GM19023 (cell line): ENCODE results near the gene FBXO17.
"Not testable (repeated sequence)": the region's sequence is repeated elsewhere in the genome, so short reads cannot be mapped to it uniquely, and the experiment has no call there.

Experiments
- ATAC-seq: cut with Tn5 transposase; IDR thresholded peaks from one replicate; pipeline ENCODE4 v1.9.1; 2021; ENCODE audit warnings: mild to moderate bottlenecking, moderate library complexity; ENCODE audit not compliant: unreplicated experiment

FBXO17 gene, protein sequence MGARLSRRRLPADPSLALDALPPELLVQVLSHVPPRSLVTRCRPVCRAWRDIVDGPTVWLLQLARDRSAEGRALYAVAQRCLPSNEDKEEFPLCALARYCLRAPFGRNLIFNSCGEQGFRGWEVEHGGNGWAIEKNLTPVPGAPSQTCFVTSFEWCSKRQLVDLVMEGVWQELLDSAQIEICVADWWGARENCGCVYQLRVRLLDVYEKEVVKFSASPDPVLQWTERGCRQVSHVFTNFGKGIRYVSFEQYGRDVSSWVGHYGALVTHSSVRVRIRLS

DNA sequence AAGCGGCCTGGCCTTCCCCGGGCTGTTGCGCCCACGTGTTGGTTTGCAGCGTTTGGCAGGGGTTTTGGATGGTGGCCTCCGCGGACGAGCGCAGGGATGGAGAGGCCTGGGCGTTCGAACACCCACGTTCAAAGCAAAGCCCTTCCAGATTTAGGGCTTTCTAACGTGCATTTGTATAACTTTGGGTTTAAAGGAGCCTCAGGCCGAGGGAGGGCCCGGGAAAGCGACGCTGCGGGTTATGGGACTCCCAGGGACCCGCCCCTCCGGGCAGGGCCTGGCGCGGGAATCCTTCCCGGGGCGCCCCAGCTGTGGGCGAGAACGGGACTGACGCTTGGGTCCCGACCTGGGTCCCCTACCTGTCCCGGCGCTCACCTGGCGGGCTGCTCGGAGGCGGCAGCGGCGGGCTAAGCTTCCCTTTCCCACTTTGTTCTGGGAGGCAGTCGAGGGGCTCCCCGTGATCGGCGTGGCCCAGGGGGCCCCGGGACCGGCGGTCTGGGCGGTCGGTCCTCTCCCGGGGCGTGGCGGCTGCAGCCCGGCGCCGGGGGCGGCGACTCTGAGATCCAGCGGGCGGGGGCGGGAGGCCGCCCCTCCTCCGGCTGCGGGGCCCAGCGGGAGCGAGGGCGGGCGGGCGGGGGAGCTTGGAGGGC lies at the start of gene FBXO17:
FBXO17 (minus strand) TSS at position 529 of the 647 bp plus-strand sequence. CDS start 25,423 bp downstream, outside the sequence.
- ATAC-seq: no peak

DNA sequence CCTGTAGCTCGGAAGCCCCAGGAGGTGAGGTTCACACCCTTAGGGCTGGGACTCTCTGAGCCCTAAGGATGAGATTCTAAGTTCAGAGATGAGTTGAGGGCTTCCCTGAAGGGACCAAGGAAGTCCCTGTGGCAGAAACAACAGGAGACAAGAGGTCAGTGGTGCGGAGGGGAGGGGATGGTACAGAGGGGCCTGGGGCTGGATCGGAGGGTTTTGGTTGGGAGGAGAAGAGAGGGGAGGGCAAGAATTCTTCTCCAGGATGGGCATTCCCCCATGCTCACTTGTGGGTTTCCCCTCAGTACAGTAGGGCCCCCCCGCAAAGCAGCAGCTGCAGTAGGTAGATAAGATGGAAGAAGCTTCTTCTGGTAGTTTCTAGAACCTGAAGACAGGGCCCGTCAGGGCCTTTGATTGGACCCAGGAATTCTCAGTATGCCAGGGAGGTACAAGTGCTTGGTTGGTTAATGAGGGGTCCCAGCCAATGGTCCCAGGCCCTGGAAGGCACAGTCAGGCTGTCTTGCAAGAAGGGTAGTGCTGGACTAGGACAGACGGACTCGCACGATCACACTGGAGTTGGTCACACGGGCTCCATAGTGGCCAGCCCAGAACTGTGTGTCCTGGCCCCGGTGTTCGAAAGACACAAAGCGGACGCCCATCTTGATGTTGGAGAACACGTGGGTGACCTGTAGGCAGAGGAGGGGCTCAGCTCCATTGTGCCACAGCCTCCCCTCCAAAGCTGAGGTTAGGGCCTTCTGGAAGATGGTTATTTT lies 49.5 kb upstream of the FBXO17 start:
- ATAC-seq: no peak

DNA sequence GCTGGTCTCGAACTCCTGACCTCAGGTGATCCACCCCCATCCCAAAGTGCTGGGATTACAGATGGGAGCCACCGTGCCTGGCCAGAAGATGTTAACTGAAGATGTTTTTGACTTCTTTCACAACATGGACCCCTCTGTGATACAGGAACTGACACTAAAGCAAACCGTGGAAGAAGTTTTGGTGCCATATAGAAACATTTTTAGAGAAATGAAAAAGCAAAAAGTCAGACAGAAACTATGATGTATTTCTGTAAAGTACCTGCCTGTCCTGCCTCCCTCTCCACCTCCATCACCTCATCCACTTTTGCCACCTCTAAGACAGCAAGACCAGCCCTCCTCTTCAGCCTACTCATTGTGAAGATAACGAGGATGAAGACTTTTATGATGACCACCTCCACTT lies 45.5 kb upstream of the FBXO17 start:
- ATAC-seq: no peak

DNA sequence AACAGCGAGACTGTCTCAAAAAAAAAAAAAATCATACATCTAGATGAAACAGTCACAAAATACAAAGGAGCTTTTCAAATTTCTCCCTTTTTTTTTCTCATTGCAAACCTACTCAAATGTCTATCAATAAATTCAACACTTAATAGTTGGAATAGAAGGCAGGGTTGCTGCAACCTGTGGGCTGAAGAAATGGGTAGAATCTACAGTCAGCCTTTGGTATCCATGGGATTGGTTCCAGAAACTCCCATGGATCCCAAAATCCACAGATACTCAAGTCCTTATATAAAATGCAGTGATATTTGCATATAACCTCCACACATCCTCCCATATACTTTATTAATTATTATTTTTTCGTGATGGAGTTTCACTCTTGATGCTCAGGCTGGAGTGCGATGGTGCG lies 42.1 kb upstream of the FBXO17 start:
- no peak for ATAC-seq

DNA sequence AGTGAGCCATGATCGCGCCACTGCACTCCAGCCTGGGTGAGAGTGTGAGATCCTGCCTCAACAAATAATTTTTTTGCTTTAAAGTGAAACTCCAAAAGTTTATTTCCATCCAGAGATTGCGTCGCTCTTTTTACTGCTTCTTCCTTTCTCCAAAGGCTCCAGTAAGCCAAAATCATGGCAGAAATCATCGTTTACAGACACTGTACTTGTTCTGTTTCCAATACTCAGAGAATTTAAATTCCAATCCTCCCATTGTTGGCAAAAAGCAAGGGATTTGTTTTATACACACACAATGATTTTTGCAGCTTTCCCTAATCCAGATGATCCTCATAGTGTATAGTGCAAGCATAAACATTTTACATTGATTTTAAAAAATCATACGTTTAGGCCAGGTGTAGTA lies 41.5 kb upstream of the FBXO17 start:
- no peak for ATAC-seq

DNA sequence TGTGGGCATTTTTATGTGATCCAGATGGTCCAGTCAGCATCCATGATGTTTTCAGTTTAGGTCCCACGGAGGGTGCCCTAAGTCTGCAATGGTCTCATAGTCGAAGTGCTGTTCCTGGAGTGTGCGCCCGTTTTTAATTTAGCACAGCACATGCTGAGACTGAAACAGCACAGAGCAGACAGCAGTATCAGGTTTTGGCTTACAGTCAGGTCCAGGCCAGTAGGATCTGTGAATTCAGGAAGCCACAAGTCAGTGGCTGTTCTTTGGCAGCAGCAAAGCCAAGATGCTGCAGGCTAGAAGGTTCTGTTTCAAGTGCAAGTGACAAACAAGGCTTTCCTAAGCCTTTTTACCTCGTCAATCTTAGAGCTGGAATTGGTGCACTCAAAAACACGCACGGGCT lies 38.5 kb upstream of the FBXO17 start:
- no peak for ATAC-seq

DNA sequence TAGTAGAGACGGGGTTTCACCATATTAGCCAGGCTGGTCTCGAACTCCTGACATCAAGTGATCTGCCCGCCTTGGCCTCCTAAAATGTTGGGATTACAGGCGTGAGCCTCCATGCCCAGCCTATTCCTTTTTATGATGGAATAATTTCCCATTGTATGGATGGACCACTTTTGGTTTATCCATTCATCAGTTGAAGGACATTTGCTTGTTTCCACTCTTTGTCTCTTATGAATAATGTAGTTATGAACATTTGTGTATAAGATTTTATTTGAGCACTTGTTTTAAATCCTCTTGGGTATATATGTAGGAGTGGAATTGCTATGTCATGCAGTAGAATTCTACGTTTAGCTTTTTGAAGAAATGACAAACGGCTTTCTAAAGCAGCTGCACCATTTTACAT lies 33.5 kb upstream of the FBXO17 start:
- ATAC-seq: no peak

DNA sequence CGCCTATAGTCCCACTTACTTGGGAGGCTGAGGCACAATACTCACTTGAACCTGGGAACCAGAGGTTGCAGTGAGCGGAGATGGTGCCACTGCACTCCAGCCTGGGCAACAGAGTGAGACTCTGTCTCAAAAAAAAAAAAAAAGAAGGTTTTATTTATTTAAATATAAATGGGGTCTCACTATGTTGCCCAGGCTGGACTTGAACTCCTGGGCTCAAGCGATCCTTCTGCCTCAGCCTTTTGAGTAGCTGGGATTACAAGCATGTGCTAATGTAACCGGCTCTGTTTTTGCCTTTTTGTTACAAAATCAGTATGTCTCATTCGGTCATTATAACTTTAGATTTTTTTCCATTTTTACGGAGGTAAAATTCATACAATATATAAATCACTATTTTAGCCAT lies 32.6 kb upstream of the FBXO17 start:
- ATAC-seq: no peak

DNA sequence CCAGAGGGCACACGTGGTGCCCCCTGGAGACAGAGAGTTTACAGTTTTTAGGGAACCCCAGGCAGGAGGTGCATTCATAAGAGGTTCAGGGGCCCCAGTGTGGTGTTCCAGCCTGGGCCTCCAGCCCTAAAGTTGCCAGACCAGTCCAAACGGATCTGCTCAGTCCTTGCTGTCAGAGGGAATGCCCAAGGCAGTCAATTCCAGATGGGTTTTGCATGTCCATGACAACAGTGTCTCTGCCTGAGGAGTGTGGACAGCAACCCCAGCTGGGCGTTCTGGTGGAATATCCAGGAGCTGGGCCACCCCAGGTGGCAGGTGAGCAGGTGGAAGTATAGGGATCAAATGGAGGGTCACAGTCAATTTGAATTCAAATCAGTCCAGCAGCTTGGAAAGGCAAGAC lies 31.6 kb upstream of the FBXO17 start:
- ATAC-seq: no peak

DNA sequence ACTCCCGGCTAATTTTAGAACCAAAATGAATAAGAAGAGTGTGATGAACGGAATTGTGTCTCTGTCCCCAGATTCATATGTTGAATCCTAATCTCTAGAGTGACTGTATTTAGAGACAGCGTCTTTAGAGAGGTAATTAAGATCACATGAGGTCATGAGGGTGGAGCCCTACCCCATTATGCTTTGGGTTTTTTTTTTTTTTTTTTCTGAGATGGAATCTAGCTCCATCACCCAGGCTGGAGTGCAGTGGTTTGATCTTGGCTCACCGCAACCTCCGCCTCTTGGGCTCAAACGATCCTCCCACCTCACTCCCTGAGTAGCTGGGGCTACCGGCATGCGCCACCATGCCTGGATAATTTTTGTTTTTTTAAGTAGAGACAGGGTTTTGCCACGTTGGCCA lies 28.9 kb upstream of the FBXO17 start:
- no peak for ATAC-seq

DNA sequence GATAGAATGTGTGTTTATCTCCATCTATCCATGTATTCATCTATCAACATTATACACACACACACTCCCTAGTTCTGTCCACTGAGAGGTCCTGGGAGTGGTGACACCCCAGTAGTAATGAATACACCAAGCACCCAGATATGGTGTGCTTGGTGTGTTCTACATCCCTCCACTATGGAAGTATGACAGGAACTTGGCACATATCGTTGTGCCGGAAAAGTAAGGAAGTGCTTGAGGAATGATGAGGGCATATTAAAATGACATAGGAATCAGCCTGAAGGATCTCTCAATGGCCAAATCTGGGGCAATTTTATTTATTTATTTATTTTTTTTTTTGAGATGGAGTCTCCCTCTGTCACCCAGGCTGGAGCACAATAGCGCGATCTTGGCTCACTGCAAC lies 28.3 kb upstream of the FBXO17 start:
- no peak for ATAC-seq

DNA sequence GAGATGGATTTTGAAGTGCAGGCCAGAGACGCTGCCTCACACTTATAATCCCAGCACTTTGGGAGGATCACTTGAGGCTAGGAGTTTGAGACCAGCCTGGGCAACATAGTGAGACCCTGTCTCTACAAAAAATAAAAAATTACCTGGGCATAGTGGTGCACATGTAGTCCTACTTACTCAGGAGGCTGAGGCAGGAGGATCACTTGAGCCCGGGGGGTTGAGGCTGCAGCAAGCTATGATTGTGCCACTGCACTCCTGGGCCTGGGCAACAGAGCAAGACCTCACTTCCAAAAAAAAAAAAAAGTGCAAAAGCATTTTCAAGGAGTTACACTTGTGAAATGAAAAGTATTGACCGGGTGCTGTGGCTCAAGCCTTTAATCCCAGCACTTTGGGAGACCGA lies 27.6 kb upstream of the FBXO17 start:
- no peak for ATAC-seq

DNA sequence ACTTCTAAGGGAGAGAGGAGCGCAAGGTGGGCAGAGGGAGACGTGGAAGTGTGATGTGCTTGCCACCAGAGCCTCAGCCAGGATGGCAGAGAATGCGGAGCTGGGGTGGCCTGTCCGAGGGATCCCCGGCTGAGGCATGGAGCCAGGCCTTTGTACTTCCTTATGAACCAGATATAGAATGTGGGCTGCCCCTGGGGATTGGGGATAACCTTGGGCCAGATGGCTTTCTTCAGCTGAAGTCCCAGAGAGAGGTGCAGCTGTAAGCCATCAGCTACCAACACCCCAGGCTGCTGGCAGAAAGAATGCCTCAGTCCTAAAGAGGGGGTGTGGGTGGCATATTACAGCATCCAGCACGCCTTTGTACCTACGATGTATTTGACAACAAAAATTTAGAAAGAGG lies 25.5 kb upstream of the FBXO17 start:
- no peak for ATAC-seq

DNA sequence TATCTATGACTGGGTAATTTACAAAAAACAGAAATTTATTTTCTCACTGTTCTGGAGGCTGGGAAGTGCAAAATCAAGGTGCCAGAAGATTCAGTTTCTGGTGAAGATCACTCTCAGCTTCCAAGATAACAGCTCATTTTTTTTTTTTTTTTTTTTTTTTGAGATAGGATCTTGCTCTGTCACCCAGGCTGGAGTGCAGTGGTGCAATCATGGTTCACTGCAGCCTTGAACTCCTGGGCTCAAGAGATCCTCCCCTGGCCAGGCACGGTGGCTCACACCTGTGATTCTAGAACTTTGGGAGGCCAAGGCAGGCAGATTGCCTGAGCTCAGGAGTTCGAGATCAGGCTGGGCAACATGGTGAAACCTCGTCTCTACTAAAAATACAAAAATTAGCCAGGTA lies 22.0 kb upstream of the FBXO17 start:
- ATAC-seq: not testable (repeated sequence)

DNA sequence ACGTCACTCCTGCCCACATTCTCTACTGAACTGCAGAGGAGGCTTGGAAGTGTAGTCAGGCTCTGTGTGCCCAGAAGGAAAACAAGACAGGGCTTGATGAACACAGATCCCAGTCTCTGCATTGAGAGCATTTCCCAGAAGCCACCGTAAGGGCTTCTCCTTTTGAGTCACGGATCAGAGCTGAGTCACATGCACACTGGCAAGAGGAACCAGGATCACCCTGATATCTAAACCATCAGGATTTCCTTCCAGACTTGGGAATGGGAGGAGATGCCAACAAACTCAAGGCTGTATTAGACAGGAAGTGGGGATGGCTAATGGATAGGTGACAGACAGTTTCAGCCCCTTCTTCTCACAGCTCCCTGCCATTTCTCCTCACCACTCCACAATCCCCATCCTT lies 17.7 kb upstream of the FBXO17 start:
- no peak for ATAC-seq

DNA sequence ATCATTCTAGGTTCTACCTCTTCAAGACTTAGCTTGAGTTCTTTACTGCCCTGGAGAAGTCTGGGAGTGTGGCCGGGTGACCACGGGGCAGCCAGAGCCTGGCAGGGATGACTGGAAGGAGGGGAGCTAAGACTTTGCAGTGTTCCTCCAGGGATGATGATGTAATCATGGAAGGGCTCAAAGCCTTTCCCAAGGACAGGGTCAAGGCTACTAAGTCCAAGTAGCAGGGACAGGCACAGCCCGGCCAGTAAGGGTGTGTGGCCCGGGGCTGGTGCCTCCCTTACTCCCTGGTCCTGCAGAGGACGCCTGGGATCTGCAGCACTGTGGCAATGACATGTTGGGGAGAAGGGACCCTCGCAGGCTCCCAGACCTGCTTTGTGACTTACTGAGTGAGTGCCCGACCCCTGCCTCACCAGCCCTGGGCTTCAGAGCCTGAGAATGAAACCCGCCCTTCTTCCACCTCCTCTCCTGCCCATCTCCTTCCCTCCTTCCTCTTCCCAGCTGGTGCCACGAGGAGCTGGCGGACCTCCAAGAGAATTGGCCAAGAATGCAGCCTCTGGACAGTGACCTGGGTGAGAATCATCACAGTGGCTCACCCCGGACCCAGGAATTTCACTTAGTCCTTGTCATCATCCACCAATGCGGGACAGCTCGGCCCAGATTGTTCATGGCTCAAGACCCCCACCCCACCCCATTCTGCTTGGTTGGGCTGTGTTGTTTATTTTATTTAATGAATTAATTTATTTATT lies 15.6 kb upstream of the FBXO17 start:
- ATAC-seq: no peak

DNA sequence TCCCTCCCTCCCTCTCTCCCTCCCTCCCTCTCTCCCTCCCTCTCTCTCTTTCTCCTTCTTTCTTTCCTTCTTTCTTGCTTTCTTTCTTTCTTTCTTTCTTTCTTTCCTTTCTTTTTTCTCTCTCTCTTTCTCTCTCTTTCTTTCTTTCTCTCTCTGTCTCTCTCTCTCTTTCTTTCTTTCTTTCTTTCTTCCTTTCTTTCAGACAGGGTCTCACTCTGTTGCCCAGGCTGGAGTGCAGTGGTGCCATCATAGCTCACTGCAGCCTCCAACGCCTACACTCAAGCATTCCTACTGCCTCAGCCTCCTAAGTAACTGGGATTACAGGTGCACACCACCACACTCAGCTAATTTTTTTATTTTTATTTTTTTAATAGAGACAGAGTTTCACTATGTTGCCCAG lies 14.1 kb upstream of the FBXO17 start:
- not testable (repeated sequence) for ATAC-seq

DNA sequence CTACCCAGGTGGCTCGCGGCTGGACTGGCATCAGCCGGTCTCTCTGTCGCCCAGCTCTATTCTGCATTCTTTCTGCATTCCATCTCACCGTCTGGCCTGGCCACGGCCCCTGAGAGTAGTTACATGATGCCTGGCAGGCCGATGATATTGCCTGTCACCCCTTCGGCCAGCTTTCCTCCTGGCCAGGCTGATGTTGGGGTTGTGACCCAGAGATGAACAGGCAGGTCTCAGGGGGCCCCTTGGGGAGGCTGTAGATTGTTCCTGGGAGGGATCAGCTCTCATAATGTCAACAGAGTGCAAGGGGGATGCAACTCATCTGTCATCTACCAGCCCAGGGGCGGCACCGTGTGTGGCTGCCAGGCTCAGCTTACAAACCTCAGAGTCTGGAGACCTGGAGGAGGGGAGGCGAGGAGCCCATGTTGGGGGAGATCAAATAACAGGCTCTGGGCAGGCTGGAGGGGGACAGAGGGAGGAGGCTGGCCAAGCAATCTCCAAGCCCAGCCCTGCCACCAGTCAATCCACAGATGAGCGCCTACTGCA lies 13.6 kb upstream of the FBXO17 start:
- ATAC-seq: no peak

DNA sequence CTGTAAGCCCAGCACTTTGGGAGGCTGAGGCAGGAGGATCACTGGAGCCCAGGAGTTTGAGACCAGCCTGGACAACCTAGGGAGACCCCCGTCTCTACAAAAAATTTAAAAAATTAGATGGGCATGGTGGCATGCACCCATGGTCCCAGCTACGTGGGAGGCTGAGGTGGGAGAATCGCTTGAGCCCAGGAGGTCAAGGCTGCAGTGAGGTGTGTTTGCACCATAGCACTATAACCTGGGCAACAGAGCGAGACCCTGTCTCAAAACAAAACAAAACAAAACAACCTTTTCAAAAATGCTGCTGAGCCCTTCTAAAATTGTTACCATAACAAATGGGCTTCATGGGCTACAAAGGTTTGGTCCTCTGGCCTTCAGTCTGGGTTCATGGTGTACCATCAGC lies 13.1 kb upstream of the FBXO17 start:
- ATAC-seq: not testable (repeated sequence)

DNA sequence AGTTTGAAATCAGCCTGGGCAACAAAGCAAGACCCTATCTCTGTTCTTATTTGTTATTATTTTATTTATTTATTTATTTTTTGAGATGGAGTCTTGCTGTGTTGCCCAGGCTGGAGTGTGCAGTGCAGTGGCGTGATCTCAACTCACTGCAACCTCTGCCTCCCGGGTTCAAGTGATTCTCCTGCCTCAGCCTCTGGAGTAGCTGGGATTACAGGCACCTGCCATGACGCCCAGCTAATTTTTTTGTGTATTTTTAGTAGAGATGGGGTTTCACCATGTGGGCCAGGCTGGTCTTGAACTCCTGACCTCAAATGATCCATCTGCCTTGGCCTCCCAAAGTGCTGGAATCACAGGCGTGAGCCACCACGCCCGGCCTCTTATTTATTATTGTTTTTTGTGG lies 12.2 kb upstream of the FBXO17 start:
- ATAC-seq: not testable (repeated sequence)

DNA sequence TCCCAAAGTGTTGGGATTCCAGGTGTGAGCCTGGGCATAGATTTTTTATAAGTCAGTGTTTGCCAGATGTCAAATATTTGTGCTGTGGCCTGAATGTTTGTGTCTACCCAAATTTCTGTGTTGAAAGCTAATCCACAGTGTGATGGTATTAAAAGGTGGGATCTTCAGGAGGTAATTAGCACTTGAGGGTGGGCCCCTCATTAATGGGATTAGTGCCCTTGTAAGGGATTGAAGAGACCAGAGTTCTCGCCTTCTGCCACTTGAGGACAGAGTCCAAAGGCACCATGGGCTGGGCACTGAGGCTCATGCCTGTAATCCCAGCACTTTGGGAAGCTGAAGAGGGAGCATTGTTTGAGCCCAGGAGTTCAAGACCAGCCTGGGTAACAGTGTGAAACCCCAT lies 9.7 kb upstream of the FBXO17 start:
- no peak for ATAC-seq
